ENCODE data around the gene IDH3A.

DNA sequence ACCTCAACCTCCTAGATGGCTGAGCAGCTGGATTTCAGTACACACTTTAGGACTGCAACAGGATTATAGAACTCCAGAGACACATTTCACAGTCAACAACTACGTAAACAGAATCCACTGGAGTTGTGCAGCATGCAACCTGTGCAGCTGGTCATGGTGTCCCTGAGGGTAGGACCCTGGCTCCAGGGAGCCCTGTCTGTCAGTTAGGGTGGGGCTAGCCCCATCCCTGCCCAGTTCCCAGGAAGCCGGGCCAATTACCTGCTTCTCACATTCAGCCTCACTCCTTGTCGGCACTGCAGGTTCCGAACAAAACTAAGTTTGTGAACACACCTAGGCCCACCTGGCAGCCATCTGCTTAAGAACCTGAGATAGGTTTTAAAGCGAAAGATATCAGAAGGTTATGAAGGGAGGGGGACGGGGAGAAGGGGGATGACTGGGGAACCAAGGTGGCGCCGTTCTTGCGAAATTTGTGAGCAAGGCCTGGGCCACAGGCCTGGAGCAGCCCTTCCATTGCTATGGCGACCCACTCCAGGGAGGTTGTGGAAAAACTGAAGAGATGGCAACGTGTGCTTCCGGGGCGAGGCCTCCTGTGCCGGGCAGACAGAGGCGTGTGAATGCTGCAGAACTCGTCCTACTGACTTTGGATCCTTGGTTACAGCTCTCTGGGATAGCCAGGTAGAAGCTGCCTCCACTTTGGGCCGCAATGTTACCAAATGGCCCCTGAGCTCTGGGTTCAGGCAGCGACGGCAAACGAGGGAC is 59.9 kb downstream of the IDH3A start:
- no peak for TF ChIP-seq POLR2A (IDR thresholded peaks at IDR 0.05)
- TF ChIP-seq, protein P1, sequence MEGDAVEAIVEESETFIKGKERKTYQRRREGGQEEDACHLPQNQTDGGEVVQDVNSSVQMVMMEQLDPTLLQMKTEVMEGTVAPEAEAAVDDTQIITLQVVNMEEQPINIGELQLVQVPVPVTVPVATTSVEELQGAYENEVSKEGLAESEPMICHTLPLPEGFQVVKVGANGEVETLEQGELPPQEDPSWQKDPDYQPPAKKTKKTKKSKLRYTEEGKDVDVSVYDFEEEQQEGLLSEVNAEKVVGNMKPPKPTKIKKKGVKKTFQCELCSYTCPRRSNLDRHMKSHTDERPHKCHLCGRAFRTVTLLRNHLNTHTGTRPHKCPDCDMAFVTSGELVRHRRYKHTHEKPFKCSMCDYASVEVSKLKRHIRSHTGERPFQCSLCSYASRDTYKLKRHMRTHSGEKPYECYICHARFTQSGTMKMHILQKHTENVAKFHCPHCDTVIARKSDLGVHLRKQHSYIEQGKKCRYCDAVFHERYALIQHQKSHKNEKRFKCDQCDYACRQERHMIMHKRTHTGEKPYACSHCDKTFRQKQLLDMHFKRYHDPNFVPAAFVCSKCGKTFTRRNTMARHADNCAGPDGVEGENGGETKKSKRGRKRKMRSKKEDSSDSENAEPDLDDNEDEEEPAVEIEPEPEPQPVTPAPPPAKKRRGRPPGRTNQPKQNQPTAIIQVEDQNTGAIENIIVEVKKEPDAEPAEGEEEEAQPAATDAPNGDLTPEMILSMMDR (IDR thresholded peaks at IDR 0.05), result no peak
